Neural cell (in vitro differentiated cells): ENCODE measurements around the gene NTRK2. TPM values are rescaled to one million over a fixed set of nuclear protein-coding genes. Genes with fewer than 3 reads are reported as not detected.

Source experiments
- H2AFZ ChIP-seq: fragments of 200-600, 300-800 bp; sonication (generic), shearing (Covaris generic); 2 replicates; pipeline ENCODE4 v1.6.0; 2014; ENCODE audit warnings: low read depth, mild to moderate bottlenecking, antibody characterized with exemption, low read length, moderate library complexity
- H3F3A ChIP-seq: fragments of 200-600 bp; shearing (Covaris generic); 2 replicates; pipeline ENCODE4 v1.6.1; 2016; ENCODE audit warnings: mild to moderate bottlenecking, moderate library complexity, mixed read lengths, antibody characterized with exemption, low read length; ENCODE audit not compliant: insufficient read depth, poor library complexity, severe bottlenecking
- H3K27ac ChIP-seq: fragments of 200-600, 300-800 bp; sonication (generic), shearing (Covaris generic); 2 replicates; pipeline ENCODE4 v1.5.1; 2014; ENCODE audit warnings: mild to moderate bottlenecking, low read length, moderate library complexity
- H3K27me3 ChIP-seq: fragments of 300-800, 200-600 bp; sonication (generic), shearing (Covaris generic); 2 replicates; pipeline ENCODE4 v1.6.0; 2014; ENCODE audit warnings: mild to moderate bottlenecking, low read depth, low read length, moderate library complexity; ENCODE audit not compliant: insufficient read depth
- H3K36me3 ChIP-seq: fragments of 300-800, 200-600 bp; sonication (generic), shearing (Covaris generic); 2 replicates; pipeline ENCODE4 v1.5.1; 2014; ENCODE audit warnings: mild to moderate bottlenecking, antibody characterized with exemption, low read length, moderate library complexity; ENCODE audit not compliant: insufficient read depth
- H3K4me2 ChIP-seq: fragments of 300-800, 200-600 bp; sonication (generic), shearing (Covaris generic); 2 replicates; pipeline ENCODE4 v1.6.0; 2014; ENCODE audit warnings: mild to moderate bottlenecking, low read length
- H3K4me3 ChIP-seq: fragments of 300-800, 200-600 bp; sonication (generic), shearing (Covaris generic); 2 replicates; pipeline ENCODE4 v1.5.1; 2014; ENCODE audit warnings: mild to moderate bottlenecking, low read length, moderate library complexity
- H3K79me2 ChIP-seq: fragments of 200-600 bp; shearing (Covaris generic); replicated peaks from 2 replicates; pipeline ENCODE4 v1.6.0; 2014; ENCODE audit warnings: mild to moderate bottlenecking, low read length, moderate library complexity; ENCODE audit not compliant: insufficient read depth
- H3K9ac ChIP-seq: fragments of 300-800, 200-600 bp; sonication (generic), shearing (Covaris generic); 2 replicates; pipeline ENCODE4 v1.6.1; 2016; ENCODE audit warnings: mild to moderate bottlenecking, low read length, mixed read lengths
- H3K9me2 ChIP-seq: fragments of 200-600 bp; shearing (Covaris generic); 2 replicates; pipeline ENCODE4 v1.6.1; 2016; ENCODE audit warnings: mild to moderate bottlenecking, low read length, mixed read lengths; ENCODE audit not compliant: insufficient read depth
- H3K9me3 ChIP-seq: fragments of 200-600, 300-800 bp; sonication (generic), shearing (Covaris generic); 2 replicates; pipeline ENCODE4 v1.6.1; 2016; ENCODE audit warnings: mild to moderate bottlenecking, mixed run types, low read length, moderate library complexity, mixed read lengths
- H4K20me1 ChIP-seq: fragments of 200-600 bp; shearing (Covaris generic); 2 replicates; pipeline ENCODE4 v1.6.1; 2016; ENCODE audit warnings: mild to moderate bottlenecking, mixed run types; ENCODE audit not compliant: insufficient read depth
- EP300 ChIP-seq: fragments of 450-650 bp; conservative IDR thresholded peaks from 2 replicates; pipeline ENCODE4 v1.6.1; 2014; ENCODE audit warnings: antibody characterized with exemption, mild to moderate bottlenecking, moderate library complexity; ENCODE audit not compliant: poor library complexity, severe bottlenecking
- EZH2 ChIP-seq: fragments of 200-600, 300-800 bp; shearing (Covaris generic), sonication (generic); IDR thresholded peaks from 2 replicates; pipeline ENCODE4 v1.6.1; 2014; ENCODE audit warnings: antibody characterized with exemption, low read length, borderline replicate concordance, mild to moderate bottlenecking; ENCODE audit not compliant: insufficient read depth, poor library complexity, severe bottlenecking
- MXI1 ChIP-seq: fragments of 450-650 bp; conservative IDR thresholded peaks from 2 replicates; pipeline ENCODE4 v1.6.1; 2014; ENCODE audit warnings: antibody characterized with exemption, mild to moderate bottlenecking; ENCODE audit not compliant: poor library complexity, severe bottlenecking
- POLR2AphosphoS5 ChIP-seq: IDR thresholded peaks from 2 replicates; pipeline ENCODE4 v1.6.1; 2012
- RAD21 ChIP-seq: fragments of 450-650 bp; conservative IDR thresholded peaks from 2 replicates; pipeline ENCODE4 v1.6.1; 2014; ENCODE audit warnings: antibody characterized with exemption, mild to moderate bottlenecking, moderate library complexity
- SMC3 ChIP-seq: fragments of 450-650 bp; conservative IDR thresholded peaks from 2 replicates; pipeline ENCODE4 v1.6.1; 2014; ENCODE audit warnings: antibody characterized with exemption, mild to moderate bottlenecking, moderate library complexity; ENCODE audit not compliant: poor library complexity
- TAF1 ChIP-seq: IDR thresholded peaks from 2 replicates; pipeline ENCODE4 v1.6.1; 2012; ENCODE audit warnings: low read depth
- polyA plus RNA-seq: library from polyadenylated mRNA; depleted of rRNA; stranded (reverse); fragments of >200 nt; gene quantifications from 2 replicates; pipeline ENCODE4 v1.2.3, GENCODE V29; 2014
- TF ChIP-seq, protein P1 (sequence below): fragments of 450-650 bp; IDR thresholded peaks from 2 replicates; pipeline ENCODE4 v1.5.1; 2014; ENCODE audit warnings: antibody characterized with exemption, mild to moderate bottlenecking, moderate library complexity; ENCODE audit not compliant: poor library complexity, severe bottlenecking

Gene NTRK2
- polyA plus RNA-seq, 1 donor from 2014 or later, result 14.2 TPM

- Histone ChIP-seq H2AFZ (no peak overlapping the region), H3K4me3 (no peak overlapping the region), H3K9me3 (no peaks in the 10 kb centered on the region), H3K4me2 (no peak overlapping the region), H3K79me2 (no peaks in the 10 kb centered on the region), H4K20me1 (no peaks in the 10 kb centered on the region), H3K27ac (no peak overlapping the region), H3K36me3 (no peaks in the 10 kb centered on the region), H3F3A (no peaks in the 10 kb centered on the region), H3K9ac (no peak overlapping the region), H3K9me2 (no peaks in the 10 kb centered on the region), H3K27me3 (no peaks in the 10 kb centered on the region)
- no peak for TF ChIP-seq MXI1
- no peak for TF ChIP-seq RAD21
- TF ChIP-seq, protein P1, sequence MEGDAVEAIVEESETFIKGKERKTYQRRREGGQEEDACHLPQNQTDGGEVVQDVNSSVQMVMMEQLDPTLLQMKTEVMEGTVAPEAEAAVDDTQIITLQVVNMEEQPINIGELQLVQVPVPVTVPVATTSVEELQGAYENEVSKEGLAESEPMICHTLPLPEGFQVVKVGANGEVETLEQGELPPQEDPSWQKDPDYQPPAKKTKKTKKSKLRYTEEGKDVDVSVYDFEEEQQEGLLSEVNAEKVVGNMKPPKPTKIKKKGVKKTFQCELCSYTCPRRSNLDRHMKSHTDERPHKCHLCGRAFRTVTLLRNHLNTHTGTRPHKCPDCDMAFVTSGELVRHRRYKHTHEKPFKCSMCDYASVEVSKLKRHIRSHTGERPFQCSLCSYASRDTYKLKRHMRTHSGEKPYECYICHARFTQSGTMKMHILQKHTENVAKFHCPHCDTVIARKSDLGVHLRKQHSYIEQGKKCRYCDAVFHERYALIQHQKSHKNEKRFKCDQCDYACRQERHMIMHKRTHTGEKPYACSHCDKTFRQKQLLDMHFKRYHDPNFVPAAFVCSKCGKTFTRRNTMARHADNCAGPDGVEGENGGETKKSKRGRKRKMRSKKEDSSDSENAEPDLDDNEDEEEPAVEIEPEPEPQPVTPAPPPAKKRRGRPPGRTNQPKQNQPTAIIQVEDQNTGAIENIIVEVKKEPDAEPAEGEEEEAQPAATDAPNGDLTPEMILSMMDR, result no peak
- TF ChIP-seq TAF1, result no peak
These were observed 153.2 kb downstream of the NTRK2 start for GRCh38 chr9:84822589-84823233.

- TF ChIP-seq EZH2 (no peak), EP300 (no peak), RAD21 (no peak), TAF1 (no peak), MXI1 (no peak), POLR2AphosphoS5 (no peak), SMC3 (no peak)
- TF ChIP-seq, protein P1, result no peak
These were observed 154.1 kb downstream of the NTRK2 start for GRCh38 chr9:84823421-84824271.

More at GRCh38 chr9:84823421-84824271, 154.1 kb downstream of the NTRK2 start:
- no peaks in the 10 kb centered on the region for H3K9me2 ChIP-seq
- H4K20me1 ChIP-seq, result no peaks in the 10 kb centered on the region
- H2AFZ ChIP-seq, result no peak overlapping the region
- H3K27ac ChIP-seq, result no peak overlapping the region
- H3F3A ChIP-seq, result no peaks in the 10 kb centered on the region
- no peaks in the 10 kb centered on the region for H3K79me2 ChIP-seq
- H3K4me3 ChIP-seq, result no peak overlapping the region
- H3K4me2 ChIP-seq, result no peak overlapping the region
- H3K9me3 ChIP-seq, result no peaks in the 10 kb centered on the region
- H3K9ac ChIP-seq, result no peak overlapping the region
- H3K36me3 ChIP-seq, result no peaks in the 10 kb centered on the region
- H3K27me3 ChIP-seq, result no peaks in the 10 kb centered on the region
